ENCODE measurements around the gene TCEANC.

DNA sequence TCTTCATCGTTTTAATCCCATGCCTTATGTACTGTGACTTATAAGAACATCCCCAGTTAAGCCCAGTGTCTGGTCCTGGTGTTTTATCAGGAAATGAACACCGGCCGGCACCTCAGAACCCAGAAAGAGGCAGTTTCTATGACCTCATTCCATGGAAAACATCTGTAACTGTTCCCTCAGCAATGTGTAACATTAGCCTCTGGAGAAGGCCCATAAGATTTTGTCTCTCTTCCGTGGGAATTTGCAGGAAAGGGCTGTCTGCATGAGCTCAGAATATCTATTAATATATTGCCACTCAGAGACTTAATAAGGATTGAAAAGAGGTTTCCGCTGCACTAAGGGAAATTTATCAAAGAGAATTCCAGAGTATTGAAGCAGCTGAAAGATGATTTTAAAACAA lies 3.1 kb upstream of the TCEANC start:
- no peak for TF ChIP-seq CTCF (conservative IDR thresholded peaks at IDR 0.05; ENCODE audit: low read depth, low read length)
- no peak for TF ChIP-seq EZH2 (IDR thresholded peaks at IDR 0.05; ENCODE audit: borderline replicate concordance, low read depth, low read length, poor library complexity, severe bottlenecking)
